NCI-H2227 (cell line): ENCODE measurements around the gene MT1E.

Experiments
- DNase-seq: peaks from one replicate; lab custom pipeline; 2025; ENCODE audit not compliant: unreplicated experiment; lab: John Stamatoyannopoulos, UW

The MT1E gene

GRCh38 chr16:56625943-56626654 lies 518 bp downstream of the MT1E start:
- no peak for DNase-seq

GRCh38 chr16:56626685-56627084 lies 1.1 kb downstream of the MT1E start:
- DNase-seq = no peak

- peak; percentile 17 for DNase-seq
Measured at GRCh38 chr16:56628486-56629350, 3.1 kb downstream of the MT1E start.

GRCh38 chr16:56629531-56629930 lies 4.0 kb downstream of the MT1E start:
- no peak for DNase-seq

- no peak for DNase-seq
Measured at GRCh38 chr16:56630134-56630533, 4.6 kb downstream of the MT1E start.

- DNase-seq = no peak
Measured at GRCh38 chr16:56631197-56631596, 5.6 kb downstream of the MT1E start.

GRCh38 chr16:56631832-56632155 lies 6.2 kb downstream of the MT1E start:
- no peak for DNase-seq

- peak; percentile 64 for DNase-seq
Measured at GRCh38 chr16:56632156-56632847, 6.7 kb downstream of the MT1E start, which contains the start of gene MT1M. Gene MT1M, plus strand, starts transcription at chr16:56632659. Its CDS starts 73 bp downstream, at chr16:56632732.

- DNase-seq = no peak
Measured at GRCh38 chr16:56632848-56633365, 7.3 kb downstream of the MT1E start.

- no peak for DNase-seq
Measured at GRCh38 chr16:56633535-56633934, 8.0 kb downstream of the MT1E start.

GRCh38 chr16:56634715-56635440 lies 9.3 kb downstream of the MT1E start:
- DNase-seq = no peak

GRCh38 chr16:56635441-56635967 lies 9.9 kb downstream of the MT1E start:
- DNase-seq = no peak

GRCh38 chr16:56636616-56637413 lies 11.2 kb downstream of the MT1E start:
- DNase-seq = no peak

- DNase-seq = no peak
Measured at GRCh38 chr16:56637814-56638750, 12.5 kb downstream of the MT1E start, which contains the start of gene MT1A. Gene MT1A, plus strand, starts transcription at chr16:56638666. Its CDS starts 73 bp downstream, at chr16:56638739.

GRCh38 chr16:56639045-56639444 lies 13.5 kb downstream of the MT1E start:
- no peak for DNase-seq

- DNase-seq = no peak
Measured at GRCh38 chr16:56640076-56640475, 14.5 kb downstream of the MT1E start.

GRCh38 chr16:56641166-56641565 lies 15.6 kb downstream of the MT1E start:
- no peak for DNase-seq

GRCh38 chr16:56643080-56643778 lies 17.6 kb downstream of the MT1E start:
- DNase-seq = no peak
